Esophagus squamous epithelium (tissue), 5 donors: ENCODE measurements around the gene FUT2. TPM values are rescaled to one million over a fixed set of nuclear protein-coding genes. Genes with fewer than 3 reads are reported as not detected.
A peak's percentile ranks its signal among the peaks of the same experiment; 100 is the strongest.
"Not testable (repeated sequence)": the region's sequence is repeated elsewhere in the genome, so short reads cannot be mapped to it uniquely, and the experiment has no call there.

ENCODE experiments used
- DNase-seq: peaks from one replicate; lab custom pipeline; 2025; lab: John Stamatoyannopoulos, UW
- H3K27ac ChIP-seq, 4 donors: fragments of 200-600 bp; sonication (generic); one replicate each; pipeline ENCODE4 v1.5.1; 2016 to 2019; ENCODE audit warnings: mild to moderate bottlenecking in 1 of 4
- H3K27me3 ChIP-seq, 4 donors: fragments of 200-600 bp; sonication (generic); 1 replicate in 3 of 4; 2 replicates in 1 of 4; pipeline versions ENCODE4 v1.5.1 to v1.6.0; 2017 to 2021; ENCODE audit warnings: antibody characterized with exemption in 1 of 4
- H3K36me3 ChIP-seq, 3 donors: fragments of 200-600 bp; sonication (generic); one replicate each; pipeline ENCODE4 v1.5.1; 2016 to 2019
- H3K4me1 ChIP-seq, 3 donors: fragments of 200-600 bp; sonication (generic); one replicate each; pipeline ENCODE4 v1.5.1; 2017 to 2019
- H3K4me3 ChIP-seq, 4 donors: fragments of 200-600 bp; sonication (generic); 1 replicate in 3 of 4; 2 replicates in 1 of 4; pipeline ENCODE4 v1.5.1; 2016 to 2019; ENCODE audit warnings: mild to moderate bottlenecking in 2 of 4, moderate library complexity in 1 of 4
- H3K9me3 ChIP-seq, 3 donors: fragments of 200-600 bp; sonication (generic); one replicate each; pipeline ENCODE4 v1.5.1; 2016 to 2019
- POLR2A ChIP-seq, 4 donors: fragments of 450-650 bp; IDR thresholded peaks; one replicate each; pipeline ENCODE4 v1.6.1; 2017; ENCODE audit warnings: antibody characterized with exemption in 4 of 4, mild to moderate bottlenecking in 4 of 4, moderate library complexity in 3 of 4
- WGBS, 2 donors: methylation state at CpG; one replicate each; pipeline ENCODE4 v1.1.5; 2018; 5-methylcytosine and 5-hydroxymethylcytosine counted together
- intact Hi-C: fragments of 100-400 bp; cut with DNase I; formaldehyde crosslinking; loops from one replicate; pipeline ENCODE4 v1.15.0; 2022
- total RNA-seq, 4 donors: library from RNA; depleted of rRNA; stranded (reverse); fragments of >200 nt; gene quantifications; one replicate each; pipeline ENCODE4 v1.1.0, GENCODE V29; 2016
- TF ChIP-seq, protein P1 (sequence below), 6 experiments: fragments of 450-650 bp in 4 of 6; fragments of 200-600 bp in 2 of 6; sonication (generic) in 2 of 6; IDR thresholded peaks; one replicate each; pipeline ENCODE4 v1.5.1; 2016 to 2019; ENCODE audit warnings: antibody characterized with exemption in 6 of 6, mild to moderate bottlenecking in 4 of 6, moderate library complexity in 4 of 6
- donor health status: DM: yes; HTN: yes; CAD: no.

The FUT2 gene
- total RNA-seq, 4 donors from 2014 or later, result 12.2 to 125 (median 38.5) TPM

DNA sequence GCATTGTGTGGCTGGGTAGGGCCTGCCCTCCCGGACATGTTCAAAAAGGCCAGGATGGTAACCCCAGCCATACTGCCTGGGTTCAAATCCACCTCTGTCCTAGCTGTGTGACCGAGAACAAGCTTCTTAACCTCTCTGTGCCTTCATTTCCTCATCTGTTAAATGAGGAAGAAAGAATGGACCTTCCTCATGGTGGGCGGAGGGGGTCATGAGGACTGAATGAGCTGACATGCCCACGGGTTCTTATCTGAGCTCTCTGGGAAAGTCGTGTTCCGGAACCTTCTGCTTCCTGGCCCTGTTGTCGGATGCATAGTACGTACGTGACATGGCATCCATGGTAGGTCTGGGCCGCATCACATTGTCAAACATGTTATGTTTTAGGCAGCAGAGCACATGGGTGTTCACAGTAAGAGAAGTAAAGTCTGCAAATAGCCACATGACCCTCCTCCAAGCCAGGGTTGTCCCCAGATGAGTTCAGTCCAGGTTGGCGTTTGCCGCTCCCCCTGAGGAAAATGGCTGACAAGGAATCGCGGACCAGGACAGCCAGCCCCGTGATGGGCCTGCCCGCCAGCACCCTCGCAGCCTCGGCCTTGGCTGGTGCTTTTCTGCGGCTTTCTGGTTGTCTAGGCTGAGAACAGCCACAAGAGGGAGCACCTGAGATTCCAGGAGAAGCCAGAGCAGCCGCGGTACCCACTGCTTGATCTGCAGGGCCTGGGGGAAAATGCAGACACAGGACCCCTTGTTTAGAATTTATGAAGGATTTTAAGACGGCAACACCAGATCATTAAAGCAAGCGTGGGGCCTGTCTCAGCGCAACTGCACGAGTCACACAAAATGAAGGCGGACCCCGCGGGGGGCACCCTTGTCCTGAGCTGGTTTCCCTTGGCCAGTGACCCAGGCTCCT lies 20.6 kb upstream of the FUT2 start:
- no peaks in the 10 kb centered on the region for H3K9me3 ChIP-seq
- intact Hi-C loops, result no loop called here
- WGBS, 2 donors, result 44 to 72% methylated on average over 9 to 16 of the region's 28 CpGs
- H3K4me1 ChIP-seq, result peaks cover 0 to 30% (median 8%) of the 10 kb centered on the region in 3 donors
- no peak for TF ChIP-seq POLR2A (IDR thresholded peaks at IDR 0.05)
- TF ChIP-seq, protein P1, sequence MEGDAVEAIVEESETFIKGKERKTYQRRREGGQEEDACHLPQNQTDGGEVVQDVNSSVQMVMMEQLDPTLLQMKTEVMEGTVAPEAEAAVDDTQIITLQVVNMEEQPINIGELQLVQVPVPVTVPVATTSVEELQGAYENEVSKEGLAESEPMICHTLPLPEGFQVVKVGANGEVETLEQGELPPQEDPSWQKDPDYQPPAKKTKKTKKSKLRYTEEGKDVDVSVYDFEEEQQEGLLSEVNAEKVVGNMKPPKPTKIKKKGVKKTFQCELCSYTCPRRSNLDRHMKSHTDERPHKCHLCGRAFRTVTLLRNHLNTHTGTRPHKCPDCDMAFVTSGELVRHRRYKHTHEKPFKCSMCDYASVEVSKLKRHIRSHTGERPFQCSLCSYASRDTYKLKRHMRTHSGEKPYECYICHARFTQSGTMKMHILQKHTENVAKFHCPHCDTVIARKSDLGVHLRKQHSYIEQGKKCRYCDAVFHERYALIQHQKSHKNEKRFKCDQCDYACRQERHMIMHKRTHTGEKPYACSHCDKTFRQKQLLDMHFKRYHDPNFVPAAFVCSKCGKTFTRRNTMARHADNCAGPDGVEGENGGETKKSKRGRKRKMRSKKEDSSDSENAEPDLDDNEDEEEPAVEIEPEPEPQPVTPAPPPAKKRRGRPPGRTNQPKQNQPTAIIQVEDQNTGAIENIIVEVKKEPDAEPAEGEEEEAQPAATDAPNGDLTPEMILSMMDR (IDR thresholded peaks at IDR 0.05), result peak; percentile 64 to 90 (median 88)
- DNase-seq, result peak; percentile 13
- no peaks in the 10 kb centered on the region for H3K27me3 ChIP-seq
- no peak overlapping the region for H3K4me3 ChIP-seq
- H3K27ac ChIP-seq, result peak overlapping the region in 1 of 4 donors; percentile 74
- H3K36me3 ChIP-seq, result no peaks in the 10 kb centered on the region

DNA sequence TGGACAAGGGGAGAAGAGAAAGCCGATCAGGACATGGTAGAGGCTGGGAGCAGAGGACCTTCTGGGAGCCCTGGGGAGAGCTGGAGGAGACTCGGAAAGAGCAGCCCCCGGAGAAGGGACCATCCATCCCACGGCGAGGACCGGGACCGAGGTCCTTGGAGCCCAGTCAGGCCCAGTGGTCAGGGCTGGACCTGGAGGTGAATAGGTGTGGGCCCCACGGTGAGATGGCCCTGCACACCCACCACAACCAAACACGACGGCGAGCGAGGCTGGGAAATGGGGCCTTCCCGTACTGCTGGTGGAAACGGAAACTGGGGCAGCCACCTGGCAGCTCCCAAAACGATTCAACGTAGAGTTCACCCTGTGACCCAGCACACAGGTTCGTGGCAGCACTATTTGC lies 19.3 kb upstream of the FUT2 start:
- Histone ChIP-seq H3K4me1 (peaks cover 0 to 30% (median 8%) of the 10 kb centered on the region in 3 donors), H3K9me3 (no peaks in the 10 kb centered on the region), H3K27me3 (no peaks in the 10 kb centered on the region), H3K36me3 (no peaks in the 10 kb centered on the region), H3K27ac (peak overlapping the region; percentile 54 to 74 (median 60)), H3K4me3 (no peak overlapping the region)
- WGBS, 2 donors, result 83 to 85% methylated on average over 12 to 15 of the region's 17 CpGs
- DNase-seq, result no peak
- TF ChIP-seq, protein P1 (IDR thresholded peaks at IDR 0.05), result no peak
- TF ChIP-seq POLR2A (IDR thresholded peaks at IDR 0.05), result no peak
- intact Hi-C loops, result no loop called here

DNA sequence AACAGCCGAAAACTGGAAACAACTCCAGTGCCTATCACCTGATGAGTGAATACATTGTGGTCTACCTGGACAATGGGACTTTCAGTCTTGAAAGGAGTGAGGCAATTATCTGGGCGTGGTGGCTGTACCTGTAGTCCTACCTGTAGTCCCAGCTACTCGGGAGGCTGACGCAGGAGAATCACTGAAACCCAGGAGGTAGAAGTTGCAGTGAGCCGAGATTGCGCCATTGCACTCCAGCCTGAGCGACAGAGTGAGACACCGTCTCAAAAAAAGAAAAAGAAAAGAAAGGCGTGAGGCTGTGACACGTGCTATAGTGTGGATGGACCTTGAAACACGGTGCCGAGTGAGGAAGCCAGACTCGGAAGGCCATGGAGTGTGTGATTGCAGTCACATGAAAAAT lies 18.9 kb upstream of the FUT2 start:
- H3K4me1 ChIP-seq, result peaks cover 0 to 30% (median 8%) of the 10 kb centered on the region in 3 donors
- no peak for TF ChIP-seq POLR2A (IDR thresholded peaks at IDR 0.05)
- TF ChIP-seq, protein P1 (IDR thresholded peaks at IDR 0.05), result no peak
- WGBS, 2 donors, result 69 to 74% methylated on average over 12 to 13 of the region's 13 CpGs
- no peak overlapping the region for H3K4me3 ChIP-seq
- no peaks in the 10 kb centered on the region for H3K9me3 ChIP-seq
- peak overlapping the region; percentile 54 to 74 (median 67) for H3K27ac ChIP-seq
- intact Hi-C loops, result no loop called here
- DNase-seq, result no peak
- no peaks in the 10 kb centered on the region for H3K36me3 ChIP-seq
- no peaks in the 10 kb centered on the region for H3K27me3 ChIP-seq

DNA sequence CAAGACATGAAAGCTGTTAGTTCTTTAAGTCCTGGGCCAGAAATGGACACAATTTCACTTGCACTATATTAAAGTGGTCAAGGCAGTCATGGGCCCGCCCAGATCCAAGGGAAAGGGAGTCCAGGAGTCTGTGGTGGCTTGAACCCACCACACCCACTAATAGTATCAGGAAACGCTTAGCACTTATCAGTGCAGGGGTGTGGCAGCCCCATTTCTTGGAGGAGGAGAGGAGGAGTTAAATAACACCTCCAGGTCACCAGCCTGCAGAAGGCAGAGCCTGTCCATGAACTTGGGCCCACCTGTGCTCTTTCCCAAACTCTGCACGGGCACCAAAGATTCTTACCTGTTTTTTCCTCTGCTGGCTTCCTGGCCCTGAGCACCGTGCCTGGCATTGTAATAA lies 17.6 kb upstream of the FUT2 start:
- Histone ChIP-seq H3K27me3 (no peaks in the 10 kb centered on the region), H3K4me3 (no peak overlapping the region), H3K36me3 (no peaks in the 10 kb centered on the region), H3K27ac (peak overlapping the region in 3 of 4 donors; percentile 34 to 74 (median 41)), H3K4me1 (peaks cover 0 to 30% (median 8%) of the 10 kb centered on the region in 3 donors), H3K9me3 (no peaks in the 10 kb centered on the region)
- no peak for TF ChIP-seq POLR2A (IDR thresholded peaks at IDR 0.05)
- TF ChIP-seq, protein P1 (IDR thresholded peaks at IDR 0.05), result no peak
- 49 to 73% methylated on average over 3 to 4 of the region's 4 CpGs for WGBS, 2 donors
- intact Hi-C loops, result no loop called here
- no peak for DNase-seq

DNA sequence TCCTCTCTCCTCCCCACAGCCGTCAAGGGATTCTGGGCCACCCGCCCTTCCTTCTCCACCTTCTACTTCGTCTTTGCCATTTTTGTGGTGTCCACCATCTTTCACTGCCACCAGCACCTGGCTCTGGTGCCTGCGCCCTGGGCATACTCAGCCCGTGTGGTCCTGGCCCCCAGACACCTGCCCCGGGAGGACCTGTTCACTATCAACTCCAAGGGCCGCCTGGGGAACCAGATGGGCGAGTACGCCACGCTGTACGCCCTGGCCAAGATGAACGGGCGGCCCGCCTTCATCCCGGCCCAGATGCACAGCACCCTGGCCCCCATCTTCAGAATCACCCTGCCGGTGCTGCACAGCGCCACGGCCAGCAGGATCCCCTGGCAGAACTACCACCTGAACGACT lies 15.8 kb upstream of the FUT2 start:
- intact Hi-C loops, H3K27ac ChIP-seq, H3K9me3 ChIP-seq, H3K36me3 ChIP-seq, H3K27me3 ChIP-seq, H3K4me3 ChIP-seq, DNase-seq: not testable (repeated sequence)
- peaks cover 0 to 39% (median 10%) of the 10 kb centered on the region in 3 donors for H3K4me1 ChIP-seq
- 85 to 95% methylated on average over 4 to 9 of the region's 19 CpGs for WGBS, 2 donors
